HFFc6 (cell line): ENCODE results near the gene RAD52. TPM values are rescaled to one million over a fixed set of nuclear protein-coding genes. Genes with fewer than 3 reads are reported as not detected.
A peak's percentile ranks its signal among the peaks of the same experiment; 100 is the strongest.

ENCODE experiments used
- DNase-seq: peaks from one replicate; pipeline ENCODE4 v3.0.0-alpha.2; 2018
- H3K27ac Mint-ChIP-seq: 2 replicates; pipeline ENCODE4 v1.8.0; 2020; ENCODE audit warnings: mild to moderate bottlenecking, mixed read lengths
- H3K27me3 Mint-ChIP-seq: 2 replicates; pipeline ENCODE4 v1.8.0; 2021; ENCODE audit warnings: mild to moderate bottlenecking, moderate library complexity, mixed read lengths; ENCODE audit not compliant: insufficient read depth
- H3K36me3 Mint-ChIP-seq: 2 replicates; pipeline ENCODE4 v1.8.0; 2021; ENCODE audit warnings: low read depth, mixed read lengths
- H3K4me1 Mint-ChIP-seq: 2 replicates; pipeline ENCODE4 v1.8.0; 2020; ENCODE audit warnings: low read depth, mixed read lengths
- H3K4me3 Mint-ChIP-seq: 2 replicates; pipeline ENCODE4 v1.8.0; 2020; ENCODE audit warnings: mild to moderate bottlenecking, moderate library complexity, mixed read lengths
- H3K9me3 Mint-ChIP-seq: 2 replicates; pipeline ENCODE4 v1.8.0; 2020; ENCODE audit warnings: mild to moderate bottlenecking, mixed read lengths
- total RNA-seq, 6 experiments: library from RNA; stranded (reverse); fragmentation: NEBNext Ultra II Directional; extraction: Animal tissue kit (Norgen Biotek cat#: 25700); gene quantifications; 2 replicates in 1 of 6; 3 replicates in 5 of 6; pipeline ENCODE4 v1.2.3, GENCODE V29; 2021
- TF ChIP-seq, protein P1 (sequence below): fragments of 200-600 bp; sonication (generic); IDR thresholded peaks from 2 replicates; pipeline ENCODE4 v1.5.0; 2021; ENCODE audit warnings: antibody characterized with exemption, mild to moderate bottlenecking

The RAD52 gene
- total RNA-seq, 6 experiments from 2014 or later = 8.6 to 10.9 (median 9.2) TPM

- TF ChIP-seq, protein P1, sequence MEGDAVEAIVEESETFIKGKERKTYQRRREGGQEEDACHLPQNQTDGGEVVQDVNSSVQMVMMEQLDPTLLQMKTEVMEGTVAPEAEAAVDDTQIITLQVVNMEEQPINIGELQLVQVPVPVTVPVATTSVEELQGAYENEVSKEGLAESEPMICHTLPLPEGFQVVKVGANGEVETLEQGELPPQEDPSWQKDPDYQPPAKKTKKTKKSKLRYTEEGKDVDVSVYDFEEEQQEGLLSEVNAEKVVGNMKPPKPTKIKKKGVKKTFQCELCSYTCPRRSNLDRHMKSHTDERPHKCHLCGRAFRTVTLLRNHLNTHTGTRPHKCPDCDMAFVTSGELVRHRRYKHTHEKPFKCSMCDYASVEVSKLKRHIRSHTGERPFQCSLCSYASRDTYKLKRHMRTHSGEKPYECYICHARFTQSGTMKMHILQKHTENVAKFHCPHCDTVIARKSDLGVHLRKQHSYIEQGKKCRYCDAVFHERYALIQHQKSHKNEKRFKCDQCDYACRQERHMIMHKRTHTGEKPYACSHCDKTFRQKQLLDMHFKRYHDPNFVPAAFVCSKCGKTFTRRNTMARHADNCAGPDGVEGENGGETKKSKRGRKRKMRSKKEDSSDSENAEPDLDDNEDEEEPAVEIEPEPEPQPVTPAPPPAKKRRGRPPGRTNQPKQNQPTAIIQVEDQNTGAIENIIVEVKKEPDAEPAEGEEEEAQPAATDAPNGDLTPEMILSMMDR = no peak
- peaks cover 9% of the 10 kb centered on the region for H3K27me3 Mint-ChIP-seq
- H3K36me3 Mint-ChIP-seq = peaks cover 51% of the 10 kb centered on the region
- H3K9me3 Mint-ChIP-seq = no peaks in the 10 kb centered on the region
- no peaks in the 10 kb centered on the region for H3K4me1 Mint-ChIP-seq
- H3K4me3 Mint-ChIP-seq = no peak overlapping the region
- no peak for DNase-seq
- H3K27ac Mint-ChIP-seq = no peak overlapping the region
Observed at GRCh38 chr12:905261-906031, 44.0 kb downstream of the RAD52 start.

DNA sequence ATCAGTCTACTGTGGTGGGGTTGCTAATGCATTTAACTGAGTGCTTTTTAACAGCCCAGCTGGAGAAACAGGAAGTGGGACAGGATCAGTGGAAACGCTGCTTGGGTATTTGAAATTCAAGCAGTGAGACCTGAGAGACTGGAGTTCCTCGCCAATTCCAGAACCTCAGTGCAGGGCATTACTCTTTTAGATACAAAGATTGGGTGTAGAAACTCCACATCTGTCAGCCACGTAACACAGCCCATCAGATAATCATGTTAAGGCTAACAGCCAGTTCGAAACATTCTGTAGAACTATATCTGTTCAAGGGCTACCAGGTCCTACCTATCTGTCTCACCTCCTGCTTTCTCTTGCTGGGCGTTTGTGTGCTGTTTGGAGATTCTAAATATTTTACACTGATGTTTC lies 45.5 kb downstream of the RAD52 start:
- Mint-ChIP-seq H3K27ac (no peak overlapping the region), H3K4me1 (no peaks in the 10 kb centered on the region), H3K9me3 (no peaks in the 10 kb centered on the region), H3K36me3 (peaks cover 59% of the 10 kb centered on the region), H3K4me3 (no peak overlapping the region), H3K27me3 (peaks cover 9% of the 10 kb centered on the region)
- no peak for DNase-seq
- TF ChIP-seq, protein P1 = no peak

DNA sequence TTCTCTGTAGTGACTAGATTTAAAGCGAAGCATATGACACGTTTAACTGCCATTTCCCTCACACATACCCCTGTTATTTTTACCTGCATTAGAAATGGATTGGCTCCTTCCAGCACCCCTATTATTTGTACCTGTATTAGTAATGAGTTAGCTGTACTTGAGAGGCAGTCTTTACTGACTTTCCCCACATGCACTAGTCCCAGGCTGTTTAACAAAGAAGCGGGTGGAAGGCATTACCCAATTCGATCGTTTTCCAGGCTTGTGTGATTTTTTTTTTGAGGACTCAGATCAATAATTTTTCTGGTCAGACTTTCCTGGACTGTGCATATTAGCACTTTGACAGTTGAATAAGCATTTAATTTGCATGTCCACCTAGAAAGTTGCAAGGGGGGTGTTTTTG lies 46.4 kb downstream of the RAD52 start:
- TF ChIP-seq, protein P1 = no peak
- H3K9me3 Mint-ChIP-seq = no peaks in the 10 kb centered on the region
- no peak overlapping the region for H3K4me3 Mint-ChIP-seq
- peaks cover 1% of the 10 kb centered on the region for H3K4me1 Mint-ChIP-seq
- peaks cover 57% of the 10 kb centered on the region for H3K36me3 Mint-ChIP-seq
- peaks cover 3% of the 10 kb centered on the region for H3K27me3 Mint-ChIP-seq
- H3K27ac Mint-ChIP-seq = no peak overlapping the region
- no peak for DNase-seq

DNA sequence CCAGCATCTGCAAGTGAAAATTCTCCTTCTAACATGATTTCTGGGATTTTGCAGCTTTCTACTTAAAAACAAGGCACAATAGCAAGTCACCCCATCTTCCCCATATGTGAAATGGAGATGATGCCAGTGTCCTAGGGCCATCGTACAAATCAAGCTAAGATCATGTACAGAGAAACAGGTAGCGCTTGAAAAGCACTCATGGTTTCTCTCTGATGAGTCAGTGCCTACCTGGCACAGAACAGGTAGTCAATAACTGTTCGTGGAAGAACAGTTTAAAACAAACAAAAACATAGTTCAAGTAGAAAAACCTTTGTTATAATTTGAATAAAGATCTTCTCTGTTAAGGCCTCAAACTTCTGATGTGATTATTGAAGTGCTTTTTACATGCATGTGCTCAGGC lies 46.9 kb downstream of the RAD52 start:
- H3K27me3 Mint-ChIP-seq = peaks cover 2% of the 10 kb centered on the region
- H3K27ac Mint-ChIP-seq = no peak overlapping the region
- H3K4me1 Mint-ChIP-seq = peaks cover 6% of the 10 kb centered on the region
- H3K36me3 Mint-ChIP-seq = peaks cover 57% of the 10 kb centered on the region
- H3K9me3 Mint-ChIP-seq = no peaks in the 10 kb centered on the region
- DNase-seq = no peak
- TF ChIP-seq, protein P1 = no peak
- no peak overlapping the region for H3K4me3 Mint-ChIP-seq

- TF ChIP-seq, protein P1 = no peak
- Mint-ChIP-seq H3K9me3 (no peaks in the 10 kb centered on the region), H3K27me3 (peaks cover 2% of the 10 kb centered on the region), H3K4me3 (no peak overlapping the region), H3K4me1 (peaks cover 24% of the 10 kb centered on the region), H3K27ac (peak overlapping the region; percentile 65; the same call in 1 of the 2 replicates), H3K36me3 (peaks cover 42% of the 10 kb centered on the region)
- DNase-seq = no peak
Observed at GRCh38 chr12:897386-897785, 52.1 kb downstream of the RAD52 start.
